PC-9 (cell line): ENCODE results near the gene KRTAP5-5.

Experiments used
- CTCF ChIP-seq: fragments of 200-600 bp; sonication (generic); conservative IDR thresholded peaks from 2 replicates; pipeline ENCODE4 v1.6.1; 2017; ENCODE audit warnings: mixed run types, antibody characterized with exemption, mild to moderate bottlenecking, moderate library complexity
- EZH2 ChIP-seq: fragments of 200-600 bp; sonication (generic); IDR thresholded peaks from 2 replicates; pipeline ENCODE4 v1.8.0; 2017; ENCODE audit warnings: antibody characterized with exemption, low read depth

DNA sequence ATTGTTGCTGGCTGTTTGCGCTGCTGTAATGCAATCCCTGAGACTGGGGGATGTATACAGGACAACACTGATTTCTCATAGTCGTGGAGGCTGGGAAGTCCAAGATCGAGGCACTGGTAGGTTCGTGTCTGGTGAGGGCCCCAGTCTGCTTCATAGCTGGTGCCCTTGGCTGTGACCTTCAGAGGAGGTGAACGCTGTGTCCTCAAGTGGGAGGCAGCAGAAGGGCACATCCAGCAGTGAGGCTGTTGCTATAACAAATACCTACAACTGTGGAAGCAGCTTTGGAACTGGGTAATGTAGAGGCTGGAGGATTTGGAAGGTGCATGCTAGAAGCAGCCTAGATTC is 21.3 kb downstream of the KRTAP5-5 start:
- TF ChIP-seq CTCF (no peak), EZH2 (no peak)
